ENCODE results near the gene ELFN1. TPM values are rescaled to one million over a fixed set of nuclear protein-coding genes. Genes with fewer than 3 reads are reported as not detected.

The ELFN1 gene
- total RNA-seq, 3 donors from 2014 or later = 0.26 to 0.44 (median 0.41) TPM

- peak; percentile 85 for ATAC-seq
- TF ChIP-seq CTCF (IDR thresholded peaks at IDR 0.05) = no peak
- DNase-seq = peak; percentile 11 to 75 (median 49)
These were observed 71.9 kb downstream of the ELFN1 start for GRCh38 chr7:1741751-1742554.

GRCh38 chr7:1742555-1743303 lies 72.7 kb downstream of the ELFN1 start:
- ATAC-seq (peak; percentile 72), DNase-seq (peak; percentile 79 to 89 (median 84))
- Histone ChIP-seq H3K9me3 (no peaks in the 10 kb centered on the region), H3K36me3 (ENCODE audit: low read depth) (no peaks in the 10 kb centered on the region), H3K4me3 (no peak overlapping the region), H3K4me1 (ENCODE audit: low read depth) (peaks cover 12% of the 10 kb centered on the region)
- TF ChIP-seq CTCF (IDR thresholded peaks at IDR 0.05) = no peak
- intact Hi-C loops (cut with DNase I, micrococcal nuclease) = no loop called here

More at GRCh38 chr7:1741751-1742554, 71.9 kb downstream of the ELFN1 start:
- Histone ChIP-seq H3K36me3 (ENCODE audit: low read depth) (no peaks in the 10 kb centered on the region), H3K4me3 (no peak overlapping the region), H3K4me1 (ENCODE audit: low read depth) (peaks cover 12% of the 10 kb centered on the region), H3K9me3 (no peaks in the 10 kb centered on the region)
- intact Hi-C loops (cut with DNase I, micrococcal nuclease) = no loop called here

DNA sequence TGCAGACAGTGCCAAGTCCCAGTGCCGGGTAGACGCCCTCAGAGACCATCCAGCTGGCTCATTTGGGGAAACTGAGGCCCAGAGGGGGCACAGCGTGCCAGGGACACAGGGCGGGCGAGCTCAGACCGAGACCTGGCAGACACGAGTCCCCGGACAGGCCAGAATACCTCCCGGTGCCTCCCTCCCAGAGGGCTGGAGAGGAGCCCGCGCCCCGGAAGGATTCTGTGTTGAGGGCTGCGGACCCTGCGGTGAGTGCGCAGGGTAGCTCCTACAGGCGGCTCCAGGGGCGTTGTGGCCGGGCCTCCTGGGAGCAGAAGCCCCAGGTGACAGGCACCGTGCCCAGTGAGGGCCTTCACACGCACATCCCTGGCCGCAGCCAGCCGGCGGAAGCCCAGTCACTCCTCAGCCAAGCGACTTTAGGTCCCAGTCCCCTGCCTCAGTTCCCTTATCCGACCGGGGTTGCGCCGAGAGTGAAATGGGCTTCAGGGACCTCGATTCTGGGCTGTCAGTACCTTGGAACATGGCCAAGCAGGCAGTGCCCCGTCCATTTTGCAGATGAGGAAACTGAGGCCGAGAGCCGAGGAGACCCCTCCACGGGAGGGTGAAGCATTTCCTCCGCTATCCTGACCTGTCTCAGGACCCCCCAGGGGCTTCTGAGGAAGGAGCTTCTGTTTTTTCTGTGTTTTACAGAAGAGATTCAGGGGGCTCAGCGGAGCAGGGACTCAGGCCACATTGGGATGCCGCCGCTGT lies 73.6 kb downstream of the ELFN1 start:
- no peak overlapping the region for H3K4me3 ChIP-seq
- intact Hi-C loops (cut with DNase I, micrococcal nuclease) = no loop called here
- H3K9me3 ChIP-seq = no peaks in the 10 kb centered on the region
- H3K36me3 ChIP-seq (ENCODE audit: low read depth) = no peaks in the 10 kb centered on the region
- peak in 1 of 3 donors; percentile 41 for DNase-seq
- no peak for TF ChIP-seq CTCF (IDR thresholded peaks at IDR 0.05)
- H3K4me1 ChIP-seq (ENCODE audit: low read depth) = peaks cover 12% of the 10 kb centered on the region
- ATAC-seq = no peak

- no peak for ATAC-seq
- Histone ChIP-seq H3K9me3 (no peaks in the 10 kb centered on the region), H3K4me1 (ENCODE audit: low read depth) (peaks cover 12% of the 10 kb centered on the region), H3K4me3 (no peak overlapping the region), H3K36me3 (ENCODE audit: low read depth) (no peaks in the 10 kb centered on the region)
- no peak for TF ChIP-seq CTCF (IDR thresholded peaks at IDR 0.05)
- peak in 1 of 3 donors; percentile 38 for DNase-seq
- intact Hi-C loops (cut with DNase I, micrococcal nuclease) = no loop called here
These were observed 74.4 kb downstream of the ELFN1 start for GRCh38 chr7:1744296-1745017.

DNA sequence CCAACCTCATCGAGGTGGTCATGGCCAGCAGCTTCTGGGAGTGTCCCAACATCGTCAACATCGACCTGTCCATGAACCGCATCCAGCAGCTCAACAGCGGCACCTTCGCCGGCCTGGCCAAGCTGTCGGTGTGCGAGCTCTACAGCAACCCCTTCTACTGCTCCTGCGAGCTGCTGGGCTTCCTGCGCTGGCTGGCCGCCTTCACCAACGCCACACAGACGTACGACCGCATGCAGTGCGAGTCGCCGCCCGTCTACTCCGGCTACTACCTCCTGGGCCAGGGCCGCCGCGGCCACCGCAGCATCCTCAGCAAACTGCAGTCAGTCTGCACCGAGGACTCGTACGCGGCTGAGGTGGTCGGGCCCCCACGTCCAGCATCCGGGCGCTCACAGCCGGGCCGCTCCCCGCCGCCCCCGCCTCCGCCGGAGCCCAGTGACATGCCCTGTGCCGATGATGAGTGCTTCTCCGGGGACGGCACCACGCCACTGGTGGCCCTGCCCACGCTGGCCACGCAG lies 75.0 kb downstream of the ELFN1 start:
- no peak for ATAC-seq
- Histone ChIP-seq H3K4me1 (ENCODE audit: low read depth) (peaks cover 12% of the 10 kb centered on the region), H3K9me3 (no peaks in the 10 kb centered on the region), H3K36me3 (ENCODE audit: low read depth) (no peaks in the 10 kb centered on the region), H3K4me3 (no peak overlapping the region)
- DNase-seq = peak in 1 of 3 donors; percentile 44
- intact Hi-C loops (cut with DNase I, micrococcal nuclease) = no loop called here
- TF ChIP-seq CTCF (IDR thresholded peaks at IDR 0.05) = no peak
